ENCODE measurements around the gene UVRAG.

The UVRAG gene

GRCh38 chr11:76172583-76172982 lies 357.6 kb downstream of the UVRAG start:
- no peak for DNase-seq (ENCODE audit: low read depth, low spot score)

GRCh38 chr11:76173663-76174062 lies 358.7 kb downstream of the UVRAG start:
- no peak overlapping the region for H3K27ac ChIP-seq
- DNase-seq (ENCODE audit: low read depth, low spot score): peak; percentile 12

More at GRCh38 chr11:76172583-76172982, 357.6 kb downstream of the UVRAG start:
- H3K27ac ChIP-seq: no peak overlapping the region

GRCh38 chr11:76174330-76174729 lies 359.3 kb downstream of the UVRAG start:
- no peak overlapping the region for H3K27ac ChIP-seq
- no peak for DNase-seq (ENCODE audit: low read depth, low spot score)

GRCh38 chr11:76175783-76176182 lies 360.8 kb downstream of the UVRAG start:
- no peak overlapping the region for H3K27ac ChIP-seq
- DNase-seq (ENCODE audit: low read depth, low spot score): no peak

GRCh38 chr11:76176463-76176862 lies 361.5 kb downstream of the UVRAG start:
- H3K27ac ChIP-seq: no peak overlapping the region
- no peak for DNase-seq (ENCODE audit: low read depth, low spot score)

- no peak for DNase-seq (ENCODE audit: low read depth, low spot score)
- no peak overlapping the region for H3K27ac ChIP-seq
These were observed 362.3 kb downstream of the UVRAG start for GRCh38 chr11:76177250-76177686.

- no peak for DNase-seq (ENCODE audit: low read depth, low spot score)
- no peak overlapping the region for H3K27ac ChIP-seq
These were observed 364.1 kb downstream of the UVRAG start for GRCh38 chr11:76179147-76179546.

- DNase-seq (ENCODE audit: low read depth, low spot score): no peak
- H3K27ac ChIP-seq: no peak overlapping the region
These were observed 366.4 kb downstream of the UVRAG start for GRCh38 chr11:76181371-76181770.

- DNase-seq (ENCODE audit: low read depth, low spot score): no peak
These were observed 369.6 kb downstream of the UVRAG start for GRCh38 chr11:76184551-76184993.

GRCh38 chr11:76185511-76185910 lies 370.5 kb downstream of the UVRAG start:
- DNase-seq (ENCODE audit: low read depth, low spot score): no peak
- H3K27ac ChIP-seq: no peak overlapping the region

More at GRCh38 chr11:76184551-76184993, 369.6 kb downstream of the UVRAG start:
- no peak overlapping the region for H3K27ac ChIP-seq

- no peak overlapping the region for H3K27ac ChIP-seq
- no peak for DNase-seq (ENCODE audit: low read depth, low spot score)
These were observed 371.0 kb downstream of the UVRAG start for GRCh38 chr11:76185931-76186401.

- DNase-seq (ENCODE audit: low read depth, low spot score): no peak
- H3K27ac ChIP-seq: no peak overlapping the region
These were observed 371.8 kb downstream of the UVRAG start for GRCh38 chr11:76186776-76187279.

- H3K27ac ChIP-seq: no peak overlapping the region
- DNase-seq (ENCODE audit: low read depth, low spot score): no peak
These were observed 373.9 kb downstream of the UVRAG start for GRCh38 chr11:76188873-76189272.

GRCh38 chr11:76189682-76190081 lies 374.7 kb downstream of the UVRAG start:
- H3K27ac ChIP-seq: no peak overlapping the region
- DNase-seq (ENCODE audit: low read depth, low spot score): no peak

- no peak overlapping the region for H3K27ac ChIP-seq
- DNase-seq (ENCODE audit: low read depth, low spot score): no peak
These were observed 375.4 kb downstream of the UVRAG start for GRCh38 chr11:76190376-76190775.

All from epithelial cell of prostate (primary cell).